Keratinocyte (primary cell): ENCODE measurements around the gene BNIP5. TPM values are rescaled to one million over a fixed set of nuclear protein-coding genes. Genes with fewer than 3 reads are reported as not detected.

Experiments
- DNase-seq: peaks from one replicate; pipeline ENCODE4 v3.0.0-alpha.2; 2011; ENCODE audit warnings: low read depth, missing footprints, low spot score
- FAIRE-seq: peaks from 2 replicates; lab custom pipeline; 2011; peaks lifted over from hg19 to GRCh38; lab: Jason Lieb, UNC
- H2AFZ ChIP-seq: 2 replicates; pipeline ENCODE4 v1.6.0; 2012; ENCODE audit warnings: low read length, control low read depth, inconsistent platforms; ENCODE audit not compliant: control insufficient read depth
- H3K27ac ChIP-seq: 2 replicates; pipeline ENCODE4 v1.5.1; 2011; ENCODE audit warnings: low read length; ENCODE audit not compliant: control insufficient read depth, insufficient read depth
- H3K27me3 ChIP-seq: 3 replicates; pipeline ENCODE4 v1.6.0; 2011; ENCODE audit warnings: low read length; ENCODE audit not compliant: control insufficient read depth, insufficient read depth; ENCODE audit errors: extremely low read depth
- H3K36me3 ChIP-seq, 2 experiments: 2 replicates in 1 of 2; 3 replicates in 1 of 2; pipeline ENCODE4 v1.5.1; 2011; ENCODE audit warnings: low read length in 2 of 2, mild to moderate bottlenecking in 1 of 2; ENCODE audit not compliant: control insufficient read depth in 2 of 2, insufficient read depth in 2 of 2; ENCODE audit errors: extremely low read depth in 1 of 2
- H3K4me1 ChIP-seq: 3 replicates; pipeline ENCODE4 v1.5.1; 2011; ENCODE audit warnings: low read length; ENCODE audit not compliant: control insufficient read depth, insufficient read depth; ENCODE audit errors: extremely low read depth
- H3K4me2 ChIP-seq: 3 replicates; pipeline ENCODE4 v1.6.0; 2011; ENCODE audit warnings: low read depth, low read length; ENCODE audit not compliant: control insufficient read depth, insufficient read depth; ENCODE audit errors: extremely low read depth
- H3K4me3 ChIP-seq, 3 experiments: fragments of 200-600 bp in 1 of 3; sonication (generic) in 1 of 3; 2 replicates in 2 of 3; 3 replicates in 1 of 3; pipeline ENCODE4 v1.5.1; 2011 to 2016; ENCODE audit warnings: low read length in 3 of 3, mild to moderate bottlenecking in 3 of 3, control low read depth in 2 of 3, inconsistent platforms in 1 of 3, low read depth in 1 of 3, mixed read lengths in 1 of 3, mixed run types in 1 of 3, moderate library complexity in 1 of 3; ENCODE audit not compliant: control insufficient read depth in 2 of 3, insufficient read depth in 2 of 3; ENCODE audit errors: extremely low read depth in 1 of 3
- H3K79me2 ChIP-seq: 2 replicates; pipeline ENCODE4 v1.6.0; 2012; ENCODE audit warnings: low read length; ENCODE audit not compliant: control insufficient read depth, insufficient read depth
- H3K9ac ChIP-seq: 3 replicates; pipeline ENCODE4 v1.6.0; 2011; ENCODE audit warnings: low read length; ENCODE audit not compliant: control insufficient read depth, insufficient read depth; ENCODE audit errors: extremely low read depth
- H3K9me1 ChIP-seq: 3 replicates; pipeline ENCODE4 v1.6.0; 2011; ENCODE audit warnings: low read length; ENCODE audit not compliant: control insufficient read depth, insufficient read depth; ENCODE audit errors: extremely low read depth
- H3K9me3 ChIP-seq: 2 replicates; pipeline ENCODE4 v1.5.1; 2012; ENCODE audit warnings: low read depth, low read length; ENCODE audit not compliant: control insufficient read depth
- H4K20me1 ChIP-seq: 3 replicates; pipeline ENCODE4 v1.6.0; 2011; ENCODE audit warnings: low read length; ENCODE audit not compliant: control insufficient read depth, insufficient read depth; ENCODE audit errors: extremely low read depth
- EZH2 ChIP-seq: IDR thresholded peaks from one replicate; pipeline ENCODE4 v1.6.1; 2012; ENCODE audit warnings: inconsistent platforms, mild to moderate bottlenecking, low read length, moderate library complexity
- dilution Hi-C: fragments of 300-500 bp; cut with MboI; formaldehyde crosslinking; loops from one replicate; pipeline ENCODE4 v1.7.0; 2020; ENCODE audit warnings: low sequenced_read_pairs; ENCODE audit not compliant: extremely low pct_ligation_motif_present
- polyA plus RNA-seq, 5 experiments: library from polyadenylated mRNA; depleted of rRNA in 3 of 5; stranded (reverse) in 3 of 5; stranded (forward) in 1 of 5; unstranded in 1 of 5; fragments of >200 nt; gene quantifications; 1 replicate in 1 of 5; 2 replicates in 3 of 5; 3 replicates in 1 of 5; pipeline versions ENCODE4 v1.2.1 to v1.2.3, GENCODE V29; 2011 to 2012; ENCODE audit warnings: missing spikeins in 2 of 5, low read depth in 1 of 5, low replicate concordance in 1 of 5
- TF ChIP-seq, protein P1 (sequence below), 3 experiments: IDR thresholded peaks in 1 of 3; conservative IDR thresholded peaks in 1 of 3; optimal IDR thresholded peaks in 1 of 3; 2 replicates in 2 of 3; 3 replicates in 1 of 3; pipeline versions ENCODE3 to v1.5.1; 2011; ENCODE audit warnings: low read length in 3 of 3, mild to moderate bottlenecking in 3 of 3, moderate library complexity in 2 of 3, control low read depth in 1 of 3, inconsistent platforms in 1 of 3; ENCODE audit not compliant: insufficient read depth in 2 of 3; ENCODE audit errors: extremely low read depth in 1 of 3

Gene BNIP5
- polyA plus RNA-seq, 1 donor (not counting 4 experiments of a cell fraction or from before 2014, with no cell fraction given) = not detected

DNA sequence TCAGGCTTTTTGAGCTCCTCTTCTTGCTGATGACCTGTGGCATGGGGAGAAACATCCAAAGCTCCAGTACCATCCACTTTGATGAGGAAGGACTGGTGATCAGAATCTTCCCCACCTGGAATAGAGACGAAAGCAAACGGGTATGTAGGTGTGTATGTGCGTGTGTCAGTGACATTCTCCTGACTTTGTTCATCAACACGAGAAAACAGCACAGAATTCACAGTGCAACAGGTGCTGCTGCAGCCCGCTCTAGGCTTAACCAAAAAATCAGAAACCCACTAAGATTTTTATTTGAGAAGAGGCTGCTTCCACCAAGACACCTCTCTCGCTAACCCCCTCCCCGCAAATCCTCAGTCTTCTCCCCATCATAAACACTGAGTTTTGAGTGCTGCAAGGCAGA, 8.1 kb downstream of the BNIP5 start:
- no peak for DNase-seq
- H3K4me1 ChIP-seq = no peaks in the 10 kb centered on the region
- no peaks in the 10 kb centered on the region for H3K9me3 ChIP-seq
- H3K27me3 ChIP-seq = peaks cover 37% of the 10 kb centered on the region
- dilution Hi-C loops = no loop called here
- H3K4me2 ChIP-seq = no peak overlapping the region
- H3K36me3 ChIP-seq = no peaks in the 10 kb centered on the region
- no peaks in the 10 kb centered on the region for H3K79me2 ChIP-seq
- H3K9ac ChIP-seq = no peak overlapping the region
- no peaks in the 10 kb centered on the region for H4K20me1 ChIP-seq
- no peaks in the 10 kb centered on the region for H3K9me1 ChIP-seq
- TF ChIP-seq, protein P1, sequence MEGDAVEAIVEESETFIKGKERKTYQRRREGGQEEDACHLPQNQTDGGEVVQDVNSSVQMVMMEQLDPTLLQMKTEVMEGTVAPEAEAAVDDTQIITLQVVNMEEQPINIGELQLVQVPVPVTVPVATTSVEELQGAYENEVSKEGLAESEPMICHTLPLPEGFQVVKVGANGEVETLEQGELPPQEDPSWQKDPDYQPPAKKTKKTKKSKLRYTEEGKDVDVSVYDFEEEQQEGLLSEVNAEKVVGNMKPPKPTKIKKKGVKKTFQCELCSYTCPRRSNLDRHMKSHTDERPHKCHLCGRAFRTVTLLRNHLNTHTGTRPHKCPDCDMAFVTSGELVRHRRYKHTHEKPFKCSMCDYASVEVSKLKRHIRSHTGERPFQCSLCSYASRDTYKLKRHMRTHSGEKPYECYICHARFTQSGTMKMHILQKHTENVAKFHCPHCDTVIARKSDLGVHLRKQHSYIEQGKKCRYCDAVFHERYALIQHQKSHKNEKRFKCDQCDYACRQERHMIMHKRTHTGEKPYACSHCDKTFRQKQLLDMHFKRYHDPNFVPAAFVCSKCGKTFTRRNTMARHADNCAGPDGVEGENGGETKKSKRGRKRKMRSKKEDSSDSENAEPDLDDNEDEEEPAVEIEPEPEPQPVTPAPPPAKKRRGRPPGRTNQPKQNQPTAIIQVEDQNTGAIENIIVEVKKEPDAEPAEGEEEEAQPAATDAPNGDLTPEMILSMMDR (optimal IDR thresholded peaks at IDR 0.05 in 1 of 3, IDR thresholded peaks at IDR 0.05 in 1 of 3, conservative IDR thresholded peaks at IDR 0.05 in 1 of 3; ENCODE audit: extremely low read depth in 1 of 3, insufficient read depth in 2 of 3, low read length in 3 of 3) = no peak
- TF ChIP-seq EZH2 = no peak
- H3K27ac ChIP-seq = no peak overlapping the region
- no peak overlapping the region for H2AFZ ChIP-seq
- no peak overlapping the region for H3K4me3 ChIP-seq
- no peak for FAIRE-seq

DNA sequence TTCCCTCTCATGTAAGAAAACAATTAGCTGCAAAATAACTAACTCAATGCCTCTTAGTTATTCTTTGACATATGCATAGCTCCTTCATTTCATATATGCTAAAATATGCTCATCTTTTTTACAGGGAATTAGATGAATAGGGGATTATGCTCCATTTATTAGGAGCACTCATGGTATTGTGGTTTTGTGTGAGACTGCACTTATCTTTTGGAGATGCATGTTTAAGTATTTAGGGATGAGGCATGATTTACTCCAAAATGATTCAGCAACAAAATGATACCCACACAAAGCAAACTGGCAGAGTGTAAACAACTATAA, 8.8 kb downstream of the BNIP5 start:
- no peak overlapping the region for H3K4me3 ChIP-seq
- no peak overlapping the region for H3K27ac ChIP-seq
- H3K9me1 ChIP-seq = no peaks in the 10 kb centered on the region
- no peaks in the 10 kb centered on the region for H4K20me1 ChIP-seq
- H3K9me3 ChIP-seq = no peaks in the 10 kb centered on the region
- DNase-seq = no peak
- no peaks in the 10 kb centered on the region for H3K36me3 ChIP-seq
- H3K9ac ChIP-seq = no peak overlapping the region
- peaks cover 30% of the 10 kb centered on the region for H3K27me3 ChIP-seq
- H3K4me1 ChIP-seq = no peaks in the 10 kb centered on the region
- dilution Hi-C loops = no loop called here
- no peak overlapping the region for H2AFZ ChIP-seq
- H3K4me2 ChIP-seq = no peak overlapping the region
- no peaks in the 10 kb centered on the region for H3K79me2 ChIP-seq
- FAIRE-seq = no peak
- TF ChIP-seq, protein P1 (optimal IDR thresholded peaks at IDR 0.05 in 1 of 3, IDR thresholded peaks at IDR 0.05 in 1 of 3, conservative IDR thresholded peaks at IDR 0.05 in 1 of 3; ENCODE audit: extremely low read depth in 1 of 3, insufficient read depth in 2 of 3, low read length in 3 of 3) = no peak
- no peak for TF ChIP-seq EZH2
